T-helper 2 cell treated with Interferon-gamma antibody and Interleukin-4, amounts not matched to agents 100 ng/mL and 5 ng/mL, for 36 hours (primary cell): ENCODE data around the gene PLSCR3. TPM values are rescaled to one million over a fixed set of nuclear protein-coding genes. Genes with fewer than 3 reads are reported as not detected.

Experiments used
- intact Hi-C: fragments of 100-400 bp; cut with micrococcal nuclease; formaldehyde crosslinking; loops from one replicate; pipeline ENCODE4 v1.15.1; 2023
- total RNA-seq: library from RNA; stranded (reverse); gene quantifications from 2 replicates; pipeline ENCODE4 v1.2.3, GENCODE V29; 2022

The PLSCR3 gene
- total RNA-seq, 1 donor from 2014 or later, result 147 TPM

DNA sequence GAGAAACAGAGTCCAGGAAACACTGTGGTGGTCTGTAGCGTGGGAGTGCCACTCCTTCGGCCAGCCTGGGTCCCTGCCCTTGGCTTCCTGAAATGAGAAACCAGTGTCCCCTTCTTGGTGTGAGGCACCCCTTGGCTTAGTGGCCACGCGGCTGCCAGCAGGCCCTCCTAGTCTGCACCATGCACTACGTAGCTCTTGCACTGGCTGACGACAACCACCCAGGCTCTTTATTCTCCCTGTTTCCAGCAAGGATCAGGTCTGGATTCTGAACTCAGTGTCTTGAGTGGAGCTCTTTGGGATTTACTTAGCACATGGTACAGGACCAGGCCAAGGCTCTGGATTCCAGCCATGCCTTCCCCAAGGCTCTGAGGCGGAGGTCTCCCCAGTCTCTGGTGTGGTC, 33.2 kb upstream of the PLSCR3 start:
- intact Hi-C loops, result no loop called here

DNA sequence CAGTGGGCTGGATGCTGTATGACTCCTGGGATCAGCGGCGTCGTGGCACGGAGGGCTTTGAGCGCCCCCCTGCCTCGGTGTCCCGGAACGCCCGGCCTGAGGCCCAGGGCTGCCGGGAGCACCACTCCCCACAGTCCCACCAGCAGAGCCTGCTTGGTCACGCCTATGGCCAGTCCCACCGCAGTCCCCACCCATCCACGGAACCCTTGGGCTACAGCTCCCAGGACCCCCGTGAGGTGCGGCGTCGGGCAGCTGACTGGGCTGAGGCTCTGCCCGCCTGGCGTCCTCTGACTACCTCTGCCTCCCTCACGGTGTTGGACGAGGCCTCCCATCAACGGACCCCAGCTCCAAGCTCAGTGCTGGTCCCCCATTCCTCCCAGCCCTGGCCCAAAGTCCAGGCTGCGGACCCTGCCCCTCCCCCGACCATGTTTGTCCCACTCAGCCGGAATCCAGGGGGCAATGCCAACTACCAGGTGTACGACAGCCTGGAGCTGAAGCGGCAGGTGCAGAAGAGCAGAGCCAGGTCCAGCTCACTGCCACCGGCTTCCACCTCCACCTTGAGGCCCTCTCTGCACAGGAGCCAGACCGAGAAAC, 32.7 kb upstream of the PLSCR3 start:
- intact Hi-C loops, result no loop called here

DNA sequence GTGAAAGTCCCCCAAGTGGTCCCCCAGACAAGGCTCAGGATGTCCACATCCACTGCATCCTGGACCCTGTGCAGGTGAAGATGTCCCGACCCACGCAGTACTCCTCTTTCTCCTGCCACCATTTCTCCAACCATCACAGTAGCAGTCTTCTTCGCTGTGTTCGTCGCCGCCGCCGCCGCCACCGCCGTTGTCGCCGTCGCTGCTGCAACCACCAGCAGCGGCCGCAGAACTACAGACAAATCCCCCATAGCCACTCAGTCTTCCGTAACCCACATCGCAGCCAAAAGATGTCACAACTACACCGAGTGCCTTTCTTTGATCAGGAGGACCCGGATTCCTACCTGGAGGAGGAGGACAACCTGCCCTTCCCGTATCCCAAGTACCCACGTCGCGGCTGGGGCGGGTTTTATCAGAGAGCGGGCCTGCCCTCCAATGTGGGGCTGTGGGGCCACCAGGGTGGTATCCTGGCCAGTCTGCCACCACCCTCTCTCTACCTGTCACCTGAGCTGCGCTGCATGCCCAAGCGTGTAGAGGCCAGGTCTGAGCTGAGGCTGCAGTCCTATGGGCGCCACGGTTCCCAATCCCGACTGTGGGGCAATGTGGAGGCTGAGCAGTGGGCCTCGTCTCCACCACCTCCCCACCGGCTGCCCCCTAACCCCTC, 32.0 kb upstream of the PLSCR3 start:
- intact Hi-C loops, result no loop called here

DNA sequence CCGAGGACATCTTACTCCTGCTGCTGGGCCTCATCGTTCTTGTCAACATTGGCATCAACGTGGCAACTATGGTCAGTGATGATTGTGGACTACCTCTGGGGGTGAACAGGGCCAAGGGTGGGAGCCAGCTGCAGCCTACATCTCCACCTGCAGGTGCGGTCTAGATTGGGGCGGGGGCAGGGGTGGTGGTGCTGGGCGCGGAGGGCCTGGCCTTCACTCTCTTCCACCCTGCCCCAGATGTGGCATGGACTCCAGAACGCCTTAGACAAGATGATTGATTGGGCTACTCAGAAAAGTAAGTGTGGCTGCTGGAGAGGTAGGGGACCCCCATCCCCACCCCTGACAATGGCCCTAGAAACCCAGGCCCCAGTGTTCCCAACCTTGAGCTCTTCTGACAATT, 31.4 kb upstream of the PLSCR3 start:
- intact Hi-C loops, result no loop called here

DNA sequence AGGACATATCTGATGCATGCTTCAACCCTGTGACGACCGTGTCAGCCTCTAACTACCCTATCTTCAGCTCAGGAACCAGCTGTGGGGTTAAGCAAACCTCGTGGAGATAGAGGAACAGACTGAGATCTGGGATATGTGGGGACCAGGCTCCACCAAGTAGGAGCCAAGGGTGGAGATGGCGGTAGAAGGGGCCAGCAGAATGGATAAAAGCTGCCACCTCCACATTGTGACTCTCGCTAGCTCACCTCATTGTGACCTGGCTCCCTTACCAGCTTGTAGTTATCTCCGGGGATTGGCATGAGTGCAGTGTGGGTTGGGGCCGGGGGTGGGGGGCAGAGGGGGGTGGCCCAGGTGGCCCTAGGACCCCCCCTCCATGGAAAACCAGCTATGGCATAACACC, 31.0 kb upstream of the PLSCR3 start, which contains the start of gene SPEM2:
Gene SPEM2, plus strand, starts transcription at position 301 of the 400 bp plus-strand sequence. Its CDS starts 73 bp downstream, at position 374.
- intact Hi-C loops, result no loop called here

GRCh38 chr17:7423679-7424078, 29.4 kb upstream of the PLSCR3 start:
- intact Hi-C loops, result no loop called here

- intact Hi-C loops, result no loop called here
Observed at GRCh38 chr17:7421186-7421585, 26.9 kb upstream of the PLSCR3 start.

- intact Hi-C loops, result no loop called here
Observed at GRCh38 chr17:7419819-7420610, 25.7 kb upstream of the PLSCR3 start, which contains the start of gene SPEM1. TSS of gene SPEM1 (plus strand) at chr17:7420324. CDS start at chr17:7420385, 61 bp downstream.

GRCh38 chr17:7418472-7419152, 24.3 kb upstream of the PLSCR3 start:
- intact Hi-C loops, result no loop called here

DNA sequence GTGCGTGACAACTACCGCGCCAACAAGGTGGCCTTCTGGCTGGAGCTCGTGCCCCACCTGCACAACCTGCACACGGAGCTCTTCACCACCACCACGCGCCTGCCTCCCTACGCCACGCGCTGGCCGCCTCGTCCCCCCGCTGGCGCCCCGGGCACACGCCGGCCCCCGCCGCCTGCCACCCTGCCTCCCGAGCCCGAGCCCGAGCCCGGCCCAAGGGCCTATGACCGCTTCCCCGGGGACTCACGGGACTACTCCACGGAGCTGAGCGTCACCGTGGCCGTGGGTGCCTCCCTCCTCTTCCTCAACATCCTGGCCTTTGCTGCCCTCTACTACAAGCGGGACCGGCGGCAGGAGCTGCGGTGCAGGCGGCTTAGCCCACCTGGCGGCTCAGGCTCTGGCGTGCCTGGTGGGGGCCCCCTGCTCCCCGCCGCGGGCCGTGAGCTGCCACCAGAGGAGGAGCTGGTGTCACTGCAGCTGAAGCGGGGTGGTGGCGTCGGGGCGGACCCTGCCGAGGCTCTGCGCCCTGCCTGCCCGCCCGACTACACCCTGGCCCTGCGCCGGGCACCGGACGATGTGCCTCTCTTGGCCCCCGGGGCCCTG, 22.8 kb upstream of the PLSCR3 start:
- intact Hi-C loops, result no loop called here

DNA sequence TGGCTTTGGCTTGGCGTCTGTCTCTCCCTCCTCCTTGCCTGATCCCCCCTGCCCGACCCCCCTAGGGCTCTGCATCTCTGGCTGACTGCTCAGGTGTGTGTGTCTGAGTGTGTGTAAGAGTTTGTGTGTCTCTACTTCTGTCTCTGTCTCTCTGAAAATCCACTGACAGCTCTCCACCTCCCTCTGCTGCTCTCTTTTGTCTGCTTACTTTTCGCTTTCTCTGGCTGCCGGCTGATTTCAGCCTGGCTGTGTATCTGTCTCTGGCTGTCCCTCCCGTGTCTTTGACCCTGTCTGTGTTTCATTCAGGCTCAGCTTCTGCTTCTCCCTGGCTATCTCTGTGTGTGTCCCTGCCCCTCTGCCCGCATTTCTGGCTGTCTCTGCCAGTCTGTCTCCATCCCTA, 22.0 kb upstream of the PLSCR3 start:
- intact Hi-C loops, result no loop called here

- intact Hi-C loops, result no loop called here
Observed at GRCh38 chr17:7415784-7416183, 21.5 kb upstream of the PLSCR3 start.

DNA sequence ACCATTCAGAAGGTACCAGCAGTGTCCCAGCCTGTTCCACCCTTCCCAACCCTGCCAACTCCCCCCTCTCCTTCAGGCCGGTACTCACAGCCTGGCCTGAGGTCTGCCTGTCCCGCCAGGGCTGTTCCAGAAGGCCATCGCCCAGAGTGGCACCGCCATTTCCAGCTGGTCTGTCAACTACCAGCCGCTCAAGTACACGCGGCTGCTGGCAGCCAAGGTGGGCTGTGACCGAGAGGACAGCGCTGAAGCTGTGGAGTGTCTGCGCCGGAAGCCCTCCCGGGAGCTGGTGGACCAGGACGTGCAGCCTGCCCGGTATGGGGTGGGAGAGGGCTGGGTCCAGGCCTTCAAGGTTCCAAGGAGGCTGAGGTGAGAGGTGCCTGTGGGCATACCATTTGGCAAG, 20.5 kb upstream of the PLSCR3 start:
- intact Hi-C loops, result no loop called here

- intact Hi-C loops, result no loop called here
Observed at GRCh38 chr17:7413346-7413985, 19.1 kb upstream of the PLSCR3 start.

GRCh38 chr17:7411427-7411750, 17.1 kb upstream of the PLSCR3 start:
- intact Hi-C loops, result no loop called here

- intact Hi-C loops, result no loop called here
Observed at GRCh38 chr17:7410634-7411426, 16.5 kb upstream of the PLSCR3 start.

DNA sequence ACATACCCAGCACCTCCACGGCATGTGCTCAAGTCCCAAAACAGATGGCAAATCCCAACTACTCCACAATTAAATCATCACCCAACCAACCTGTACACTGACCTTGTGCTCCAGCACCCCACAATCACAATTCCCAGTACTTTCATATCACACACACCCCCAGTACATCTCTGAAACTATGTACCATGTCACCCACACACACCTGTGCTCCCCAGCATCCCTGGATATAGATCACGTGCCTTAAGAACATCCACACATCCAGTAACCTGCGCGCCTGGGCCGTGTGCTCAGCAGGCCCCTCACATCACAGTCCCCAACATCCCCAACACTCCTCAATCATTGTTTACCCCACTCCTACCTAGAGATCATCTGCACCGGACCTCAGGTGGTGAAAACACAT, 15.4 kb upstream of the PLSCR3 start:
- intact Hi-C loops, result no loop called here

GRCh38 chr17:7408863-7409262, 14.5 kb upstream of the PLSCR3 start:
- intact Hi-C loops, result no loop called here

- intact Hi-C loops, result no loop called here
Observed at GRCh38 chr17:7408252-7408727, 14.0 kb upstream of the PLSCR3 start.
